NB4 (cell line): Measurements from ENCODE around the gene TMEM52B.

Source experiments
- CTCF ChIP-seq: IDR thresholded peaks from one replicate; pipeline ENCODE4 v1.5.1; 2012; ENCODE audit warnings: low read depth, low read length
- MAX ChIP-seq: IDR thresholded peaks from 2 replicates; pipeline ENCODE4 v1.6.1; 2011; ENCODE audit warnings: low read depth, low read length

DNA sequence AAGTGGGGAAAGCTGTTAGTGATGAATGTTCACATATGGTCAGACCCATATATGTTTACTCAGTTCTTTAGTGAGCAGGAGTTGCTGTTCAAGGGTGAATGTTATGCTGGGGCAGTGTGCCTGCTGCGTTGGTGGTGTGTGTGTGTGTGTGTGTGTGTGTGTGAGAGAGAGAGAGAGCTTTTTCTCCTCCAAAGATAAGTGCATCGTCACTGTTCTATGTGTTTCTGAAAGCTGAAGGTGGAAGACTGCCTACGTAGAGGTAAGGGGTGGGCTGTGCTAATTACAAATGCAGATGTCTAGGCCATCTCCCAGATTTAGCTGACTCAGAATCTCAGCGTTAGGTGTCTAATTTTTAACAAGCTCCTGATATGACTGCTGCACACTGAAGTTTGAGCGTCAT, 44.4 kb downstream of the TMEM52B start:
- TF ChIP-seq MAX = no peak
- TF ChIP-seq CTCF = no peak
